ENCODE results near the gene FDX2.
"Not testable (repeated sequence)": the region's sequence is repeated elsewhere in the genome, so short reads cannot be mapped to it uniquely, and the experiment has no call there.

Gene FDX2

GRCh38 chr19:10283301-10284064 lies 32.3 kb downstream of the FDX2 start:
- DNase-seq: no peak

- not testable (repeated sequence) for DNase-seq
These were observed 33.8 kb downstream of the FDX2 start for GRCh38 chr19:10282043-10282442.

GRCh38 chr19:10279737-10280442 lies 35.9 kb downstream of the FDX2 start:
- DNase-seq: no peak

- DNase-seq: no peak
These were observed 36.9 kb downstream of the FDX2 start for GRCh38 chr19:10278935-10279334.

- DNase-seq: no peak
These were observed 37.8 kb downstream of the FDX2 start for GRCh38 chr19:10277795-10278589.

- DNase-seq: no peak
These were observed 41.2 kb downstream of the FDX2 start for GRCh38 chr19:10274589-10274988.

- no peak for DNase-seq
These were observed 44.2 kb downstream of the FDX2 start for GRCh38 chr19:10271543-10272086.

- DNase-seq: peak; percentile 60 to 61
These were observed 45.0 kb downstream of the FDX2 start, which contains the start of gene ICAM1 for GRCh38 chr19:10270616-10271394. Gene ICAM1, plus strand, starts transcription at chr19:10271120. Its CDS starts 40 bp downstream, at chr19:10271160.

- DNase-seq: peak in 1 of 2 experiments; percentile 9
These were observed 45.6 kb downstream of the FDX2 start for GRCh38 chr19:10270180-10270615.

GRCh38 chr19:10269333-10270179 lies 46.3 kb downstream of the FDX2 start:
- DNase-seq: peak; percentile 52 to 66

- no peak for DNase-seq
These were observed 47.7 kb downstream of the FDX2 start for GRCh38 chr19:10268071-10268470.

GRCh38 chr19:10266706-10267105 lies 49.1 kb downstream of the FDX2 start:
- DNase-seq: no peak

- no peak for DNase-seq
These were observed 53.0 kb downstream of the FDX2 start for GRCh38 chr19:10262771-10263170.

- no peak for DNase-seq
These were observed 55.7 kb downstream of the FDX2 start for GRCh38 chr19:10260141-10260584.
